Heart left ventricle (tissue), 16 donors: Measurements from ENCODE around the gene ATOH7. TPM values are rescaled to one million over a fixed set of nuclear protein-coding genes. Genes with fewer than 3 reads are reported as not detected.
"Not testable (repeated sequence)": the region's sequence is repeated elsewhere in the genome, so short reads cannot be mapped to it uniquely, and the experiment has no call there.

Experiments
- ATAC-seq, 4 donors: fragments of 200-7000 bp; cut with Tn5 transposase; one replicate each; pipeline ENCODE4 v1.9.1; 2020 to 2022; ENCODE audit warnings: moderate library complexity in 4 of 4, mild to moderate bottlenecking in 3 of 4, moderate number of reproducible peaks in 1 of 4
- DNase-seq, 5 donors: peaks; one replicate each; pipeline ENCODE4 v3.0.0-alpha.2; 2020
- H3K27ac ChIP-seq, 12 donors: fragments of 200-600 bp; sonication (generic) in 4 of 12; one replicate each; pipeline versions ENCODE4 v1.5.0 to v1.8.0; 2016 to 2022; ENCODE audit warnings: mild to moderate bottlenecking in 2 of 12
- H3K27me3 ChIP-seq, 9 donors: fragments of 200-600 bp; sonication (generic) in 2 of 9; one replicate each; pipeline versions ENCODE4 v1.5.1 to v1.8.0; 2016 to 2022; ENCODE audit warnings: mild to moderate bottlenecking in 3 of 9
- H3K36me3 ChIP-seq, 9 donors: fragments of 200-600 bp; sonication (generic) in 2 of 9; one replicate each; pipeline versions ENCODE4 v1.5.0 to v1.8.0; 2018 to 2022; ENCODE audit warnings: mild to moderate bottlenecking in 2 of 9
- H3K4me1 ChIP-seq, 12 donors: fragments of 200-600 bp; sonication (generic) in 4 of 12; one replicate each; pipeline versions ENCODE4 v1.5.0 to v1.8.0; 2016 to 2022; ENCODE audit warnings: mild to moderate bottlenecking in 3 of 12
- H3K4me3 ChIP-seq, 12 donors: fragments of 200-600 bp; sonication (generic) in 4 of 12; one replicate each; pipeline versions ENCODE4 v1.5.0 to v1.8.0; 2017 to 2022; ENCODE audit warnings: mild to moderate bottlenecking in 9 of 12, moderate library complexity in 4 of 12
- H3K9me3 ChIP-seq, 12 donors: fragments of 200-600 bp; sonication (generic) in 4 of 12; one replicate each; pipeline versions ENCODE4 v1.5.0 to v1.8.0; 2016 to 2022; ENCODE audit warnings: mild to moderate bottlenecking in 1 of 12
- CTCF ChIP-seq, 12 donors: fragments of 200-600 bp; sonication (generic) in 4 of 12; IDR thresholded peaks; one replicate each; pipeline versions ENCODE4 v1.5.0 to v1.8.0; 2018 to 2022; ENCODE audit warnings: antibody characterized with exemption in 12 of 12, mild to moderate bottlenecking in 5 of 12
- POLR2A ChIP-seq, 2 donors: fragments of 450-650 bp; IDR thresholded peaks; one replicate each; pipeline ENCODE4 v1.6.1; 2017; ENCODE audit warnings: antibody characterized with exemption in 2 of 2, mild to moderate bottlenecking in 2 of 2, moderate library complexity in 2 of 2
- WGBS, 4 donors: extraction: QIAGEN DNeasy Blood & Tissue Kit in 2 of 4; methylation state at CpG; one replicate each; pipeline versions ENCODE4 v1.1.5 to v1.1.7; 2013 to 2018; 5-methylcytosine and 5-hydroxymethylcytosine counted together
- intact Hi-C, 10 donors: fragments of 100-400 bp; cut with DNase I; formaldehyde crosslinking; loops; one replicate each; pipeline versions ENCODE4 v1.11.1 to v1.14.2; 2022
- polyA plus RNA-seq, 2 donors: library from polyadenylated mRNA; stranded (reverse); fragments of 200-250 nt; gene quantifications; one replicate each; pipeline ENCODE4 v1.2.3, GENCODE V29; 2013
- total RNA-seq, 9 donors: library from RNA; depleted of rRNA in 2 of 9; stranded (reverse); fragments of >200 nt in 2 of 9; fragmentation: NEBNext Ultra II Directional in 3 of 9; extraction: Animal tissue kit (Norgen Biotek cat#: 25700) in 3 of 9; gene quantifications; one replicate each; pipeline versions ENCODE4 v1.1.0 to v1.2.4, GENCODE V29; 2016 to 2023
- donor health status: ischemic (EF 13 %, LVEDD 7.1; RV severe dilation, severe dysfunction).
- donor health status: healthy with polysubstance abuse.
- donor health status: DM: no; HTN: yes; CAD: no.
- donor health status: DM: no; HTN: no; CAD: no.
- donor health status: ischemic (EF 25% LVEDD 6.9; RV normal size, moderate dysfunction).
- donor health status: ischemic (EF 25% LVEDD 5.7; RV mildly dilated, moderate dysfunction).
- donor health status: healthy.
- donor health status: DM: yes; HTN: yes; CAD: no.
- donor health status: ischemic (EF 35%, LVEDD 5.7; RV mildly dilated, moderate dysfunction).
- donor health status: nonischemic (EF 11% LVEDD 7.7; RV severe dilation, severe dysfunction).
- donor health status: DM: yes; HTN: yes; CAD: no.
- donor health status: PGD.
- donor health status: ischemic (EF 29% LVEDD 5.4; RV normal size, mild dysfunction).
- donor health status: nonischemic (EF 23%, LVEDD 6.1; RV moderate dilation, normal function).

ATOH7 gene
- total and polyA plus RNA-seq, 11 donors = 0.14 to 0.23 TPM; not detected in 9

- peak in 2 of 4 donors; percentile 30 to 58 for ATAC-seq
- Histone ChIP-seq H3K27ac (no peak overlapping the region), H3K27me3 (peaks cover 0 to 7% (median 0%) of the 10 kb centered on the region in 9 donors), H3K36me3 (peaks cover 0 to 84% (median 29%) of the 10 kb centered on the region in 9 donors), H3K4me3 (no peak overlapping the region), H3K9me3 (no peaks in the 10 kb centered on the region), H3K4me1 (peaks cover 0 to 6% (median 0%) of the 10 kb centered on the region in 12 donors)
- TF ChIP-seq CTCF (IDR thresholded peaks at IDR 0.05) (no peak), POLR2A (IDR thresholded peaks at IDR 0.05) (no peak)
- WGBS, 4 donors = 36 to 46% (median 40%) methylated on average over 5 of the region's 5 CpGs
- DNase-seq = no peak
- intact Hi-C loops = no loop called here
Observed at GRCh38 chr10:68202960-68203353, 29.0 kb downstream of the ATOH7 start.

GRCh38 chr10:68196701-68197100, 35.2 kb downstream of the ATOH7 start:
- no peak for DNase-seq
- no peak for ATAC-seq
- intact Hi-C loops = no loop called here
- Histone ChIP-seq H3K27me3 (peaks cover 0 to 7% (median 0%) of the 10 kb centered on the region in 9 donors), H3K4me3 (no peak overlapping the region), H3K27ac (no peak overlapping the region), H3K9me3 (no peaks in the 10 kb centered on the region), H3K36me3 (peaks cover 0 to 85% (median 29%) of the 10 kb centered on the region in 9 donors), H3K4me1 (peaks cover 0 to 6% (median 0%) of the 10 kb centered on the region in 12 donors)
- 65 to 69% (median 68%) methylated on average over 3 of the region's 3 CpGs for WGBS, 4 donors
- TF ChIP-seq POLR2A (IDR thresholded peaks at IDR 0.05) (no peak), CTCF (IDR thresholded peaks at IDR 0.05) (no peak)

DNA sequence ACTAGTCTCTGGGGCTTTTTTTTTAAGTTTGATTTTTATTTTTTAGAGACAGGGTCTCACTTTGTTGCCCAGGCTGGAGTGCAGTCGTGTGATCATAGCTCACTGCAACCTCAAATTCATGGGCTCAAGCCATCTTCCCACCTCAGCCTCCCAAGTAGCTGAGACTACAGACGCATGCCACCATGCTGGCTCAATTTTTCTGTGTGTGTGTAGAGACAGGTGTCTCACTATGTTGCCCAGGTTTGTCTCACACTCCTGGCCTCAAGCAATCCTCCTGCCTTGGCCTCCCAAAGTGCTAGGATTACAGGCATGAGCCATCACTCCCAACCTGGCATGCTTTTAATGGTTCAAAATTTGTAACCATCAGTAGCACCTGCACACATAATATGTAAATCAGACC, 36.1 kb downstream of the ATOH7 start:
- H3K9me3 ChIP-seq, ATAC-seq, DNase-seq, H3K4me1 ChIP-seq, intact Hi-C loops, H3K27ac ChIP-seq, H3K27me3 ChIP-seq, H3K4me3 ChIP-seq: not testable (repeated sequence)
- WGBS, 4 donors = 81 to 88% (median 87%) methylated on average over 2 of the region's 2 CpGs
- H3K36me3 ChIP-seq = peaks cover 0 to 79% (median 27%) of the 10 kb centered on the region in 9 donors

GRCh38 chr10:68194290-68194689, 37.6 kb downstream of the ATOH7 start:
- ATAC-seq (no peak), DNase-seq (no peak)
- WGBS, 4 donors = 83 to 91% (median 87%) methylated on average over 6 of the region's 6 CpGs
- intact Hi-C loops = no loop called here
- no peak overlapping the region for H3K27ac ChIP-seq
- no peak overlapping the region for H3K4me3 ChIP-seq
- peaks cover 0 to 79% (median 18%) of the 10 kb centered on the region in 9 donors for H3K36me3 ChIP-seq
- H3K27me3 ChIP-seq = peaks cover 0 to 5% (median 0%) of the 10 kb centered on the region in 9 donors
- TF ChIP-seq POLR2A (IDR thresholded peaks at IDR 0.05) (no peak), CTCF (IDR thresholded peaks at IDR 0.05) (no peak)
- no peaks in the 10 kb centered on the region for H3K9me3 ChIP-seq
- H3K4me1 ChIP-seq = peaks cover 0 to 6% (median 0%) of the 10 kb centered on the region in 12 donors

- no peaks in the 10 kb centered on the region for H3K27me3 ChIP-seq
- TF ChIP-seq POLR2A (IDR thresholded peaks at IDR 0.05) (no peak), CTCF (IDR thresholded peaks at IDR 0.05) (no peak)
- H3K9me3 ChIP-seq = no peaks in the 10 kb centered on the region
- H3K4me1 ChIP-seq = peaks cover 0 to 6% (median 0%) of the 10 kb centered on the region in 12 donors
- 90 to 96% (median 95%) methylated on average over 3 of the region's 3 CpGs for WGBS, 4 donors
- no peak overlapping the region for H3K4me3 ChIP-seq
- intact Hi-C loops = no loop called here
- ATAC-seq = no peak
- no peak for DNase-seq
- H3K36me3 ChIP-seq = peaks cover 0 to 67% (median 9%) of the 10 kb centered on the region in 9 donors
- H3K27ac ChIP-seq = no peak overlapping the region
Observed at GRCh38 chr10:68192113-68192512, 39.8 kb downstream of the ATOH7 start.
